NCI-H1092 treated with DMSO at 0.1 percent for 48 hours (cell line): ENCODE data around the gene SPANXN5.
"Not testable (repeated sequence)": the region's sequence is repeated elsewhere in the genome, so short reads cannot be mapped to it uniquely, and the experiment has no call there.

Source experiments
- DNase-seq: peaks from one replicate; lab custom pipeline; 2025; lab: John Stamatoyannopoulos, UW

Gene SPANXN5, protein sequence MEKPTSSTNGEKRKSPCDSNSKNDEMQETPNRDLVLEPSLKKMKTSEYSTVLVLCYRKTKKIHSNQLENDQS

DNA sequence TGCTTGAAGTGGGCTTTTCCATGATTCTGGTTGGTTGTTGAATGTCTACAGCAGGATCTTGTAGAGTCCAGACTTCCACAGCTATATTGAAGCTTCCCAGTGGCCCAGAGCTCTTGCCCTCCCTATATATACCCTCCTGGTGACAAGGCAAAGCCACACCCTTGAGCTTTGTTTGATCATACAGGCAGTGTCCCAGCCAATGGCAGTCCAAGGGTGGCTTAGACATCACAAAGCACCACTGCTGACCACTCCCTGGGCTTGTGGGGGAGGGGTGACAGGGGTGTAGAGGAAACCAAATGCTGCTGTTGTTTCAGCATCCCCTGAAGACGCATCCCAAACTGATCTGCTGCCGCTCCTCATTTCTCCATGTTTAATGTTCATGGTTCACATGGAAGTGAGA, at the start of gene SPANXN5:
Gene SPANXN5, minus strand, starts transcription at position 101 of the 400 bp plus-strand sequence. Its CDS starts 79 bp downstream, at position 22.
- not testable (repeated sequence) for DNase-seq

GRCh38 chrX:52843619-52844018, 46.4 kb upstream of the SPANXN5 start:
- not testable (repeated sequence) for DNase-seq

DNA sequence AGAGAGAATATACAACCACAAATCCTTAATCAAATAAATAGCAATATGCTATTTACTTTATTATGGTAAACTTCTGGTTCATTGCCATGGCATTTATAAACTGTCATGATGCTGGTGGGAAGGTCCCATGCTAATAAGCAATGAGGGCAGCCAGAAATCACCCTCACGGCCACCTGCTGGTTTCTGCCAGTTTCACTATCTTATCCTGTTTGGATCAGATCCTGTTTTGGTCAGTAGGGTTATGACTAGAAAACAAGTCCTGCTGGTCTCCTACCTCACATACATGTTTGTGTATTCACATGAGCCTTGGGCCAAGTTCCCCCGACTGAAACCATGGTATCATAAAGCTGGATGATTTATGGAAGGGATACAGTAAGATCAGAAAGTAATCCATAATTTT, 41.9 kb upstream of the SPANXN5 start:
- DNase-seq = no peak

GRCh38 chrX:52830551-52830950, 33.3 kb upstream of the SPANXN5 start:
- DNase-seq = no peak

DNA sequence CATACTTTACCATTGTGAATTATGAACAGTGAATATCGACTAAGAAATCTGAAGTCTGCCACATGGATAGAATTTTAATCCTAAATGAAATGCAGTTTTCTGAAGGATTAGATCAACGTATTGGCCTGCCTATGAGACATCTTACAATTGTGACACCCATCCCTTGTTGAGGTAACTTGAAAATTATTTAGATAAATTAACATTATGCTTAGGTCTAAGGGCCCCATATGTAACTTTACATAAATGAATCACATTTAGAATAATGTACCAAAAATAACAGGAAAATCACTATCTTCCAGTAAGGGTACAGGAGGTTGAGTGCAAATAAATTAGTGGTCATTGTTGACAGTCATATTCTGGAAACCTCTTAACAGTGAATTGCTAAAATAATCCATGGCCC, 27.4 kb upstream of the SPANXN5 start:
- no peak for DNase-seq

- DNase-seq = no peak
These were observed 24.0 kb upstream of the SPANXN5 start for GRCh38 chrX:52821079-52821760.

GRCh38 chrX:52819788-52820187, 22.6 kb upstream of the SPANXN5 start:
- DNase-seq = no peak

GRCh38 chrX:52811065-52811625, 13.9 kb upstream of the SPANXN5 start, which contains the start of gene XAGE5:
TSS of gene XAGE5 (plus strand) at chrX:52811287. CDS start at chrX:52812567, 1,280 bp downstream.
- no peak for DNase-seq

DNA sequence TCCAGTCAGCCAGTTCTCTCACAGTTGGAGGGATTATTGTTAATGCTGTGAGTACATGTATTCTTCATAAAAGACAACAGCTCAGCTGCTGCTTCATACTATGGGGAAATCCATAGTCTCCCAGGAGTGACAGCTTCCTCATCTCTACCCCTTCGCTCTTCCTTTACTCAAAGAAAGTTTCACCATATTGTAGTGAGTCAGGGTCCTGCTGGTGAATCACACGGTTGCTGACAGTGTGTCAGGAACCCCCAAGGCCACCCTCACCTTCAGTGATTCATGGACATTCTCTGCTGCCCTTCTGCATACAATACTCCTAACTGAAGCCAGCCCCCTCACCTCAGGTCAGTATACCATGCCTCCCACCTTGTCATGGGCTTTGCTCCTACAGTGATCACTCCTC, 7.6 kb upstream of the SPANXN5 start:
- DNase-seq = not testable (repeated sequence)

DNA sequence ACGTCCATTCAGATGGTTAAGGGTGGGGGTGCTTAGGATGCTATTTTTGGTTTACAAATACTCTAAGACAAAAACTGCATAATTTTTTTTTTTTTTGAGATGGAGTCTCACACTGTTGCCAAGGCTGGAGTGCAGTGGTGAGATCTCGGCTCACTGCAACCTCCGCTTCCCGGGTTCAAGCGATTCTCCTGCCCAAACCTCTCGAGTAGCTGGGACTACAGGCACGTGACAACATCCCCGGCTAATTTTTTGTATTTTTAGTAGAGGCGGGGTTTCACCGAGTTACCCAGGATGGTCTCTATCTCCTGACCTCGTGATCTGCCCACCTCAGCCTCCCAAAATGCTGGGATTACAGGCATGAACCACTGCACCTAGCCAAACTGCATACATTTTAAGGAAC, 23.7 kb downstream of the SPANXN5 start:
- DNase-seq = not testable (repeated sequence)

DNA sequence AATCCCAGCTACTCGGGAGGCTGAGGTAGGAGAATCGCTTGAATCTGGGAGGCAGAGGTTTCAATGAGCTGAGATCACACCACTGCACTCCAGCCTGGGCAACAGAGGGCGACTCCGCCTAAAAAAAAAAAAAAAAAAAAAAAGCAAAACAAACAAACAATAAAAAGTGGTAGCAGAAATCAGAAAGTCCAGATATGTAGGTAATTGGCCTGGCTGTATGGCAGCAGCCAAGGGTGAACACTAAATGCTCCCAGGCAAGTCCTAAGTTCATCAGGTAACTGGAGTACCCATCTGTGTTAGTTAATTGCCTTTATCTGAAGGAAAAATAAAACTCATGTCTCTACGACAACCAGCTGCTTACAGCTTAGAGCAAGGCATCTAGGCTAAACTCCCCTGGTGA, 31.2 kb downstream of the SPANXN5 start:
- DNase-seq = not testable (repeated sequence)

DNA sequence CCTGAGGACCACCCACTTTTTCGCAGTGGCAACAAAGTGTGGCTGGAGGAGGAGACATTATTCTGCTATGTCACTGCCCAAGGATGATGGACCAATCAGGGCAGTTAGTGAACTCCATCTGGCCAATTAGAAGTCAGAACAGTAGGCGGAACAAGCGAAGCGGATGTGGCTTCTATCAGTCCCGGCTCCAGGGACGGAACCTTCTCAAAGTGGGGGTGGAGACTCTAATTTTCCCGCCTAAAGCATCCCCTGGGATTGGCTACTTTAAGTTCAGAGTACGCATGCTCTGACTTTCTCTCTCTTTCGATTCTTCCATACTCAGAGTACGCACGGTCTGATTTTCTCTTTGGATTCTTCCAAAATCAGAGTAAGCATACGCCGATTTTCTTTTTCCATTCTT, 46.3 kb downstream of the SPANXN5 start, which contains the start of gene SSX2B:
Gene SSX2B, plus strand, starts transcription at position 301 of the 400 bp plus-strand sequence. CDS start 1,429 bp downstream, outside the sequence.
- DNase-seq = not testable (repeated sequence)
